Parietal lobe (tissue), 2 donors: Measurements from ENCODE around the gene SYTL1. TPM values are rescaled to one million over a fixed set of nuclear protein-coding genes. Genes with fewer than 3 reads are reported as not detected.

Experiments
- small RNA-seq: library from RNA; depleted of rRNA; stranded (forward); fragments of <200 nt; gene quantifications from one replicate; pipeline ENCODE3, GENCODE V24; 2014; ENCODE audit warnings: low replicate concordance
- total RNA-seq: library from RNA; depleted of rRNA; stranded (reverse); fragments of >200 nt; gene quantifications from one replicate; pipeline ENCODE4 v1.2.3, GENCODE V29; 2014

The SYTL1 gene
- total RNA-seq, result not detected

GRCh38 chr1:27341525-27342252 is at the start of gene SYTL1:
Gene SYTL1, plus strand, starts transcription at chr1:27342022. Its CDS starts 3,313 bp downstream, at chr1:27345335.

GRCh38 chr1:27321813-27322568 is 19.8 kb upstream of the SYTL1 start, which contains the start of gene TMEM222:
Gene TMEM222, plus strand, starts transcription at chr1:27322163. Its CDS starts 35 bp downstream, at chr1:27322198.

GRCh38 chr1:27366411-27367159 is 24.8 kb downstream of the SYTL1 start, which contains the start of gene MAP3K6:
Gene MAP3K6, minus strand, starts transcription at chr1:27366961. Its CDS starts 364 bp downstream, at chr1:27366597.

GRCh38 chr1:27374362-27375086 is 32.7 kb downstream of the SYTL1 start, which contains the start of gene FCN3:
Gene FCN3, minus strand, starts transcription at chr1:27374824. Its CDS starts 6 bp downstream, at chr1:27374818.

GRCh38 chr1:27383039-27383605 is 41.3 kb downstream of the SYTL1 start, which contains the start of gene CD164L2:
Gene CD164L2, minus strand, starts transcription at chr1:27383333. Its CDS starts 94 bp downstream, at chr1:27383239.

GRCh38 chr1:27392096-27392777 is 50.4 kb downstream of the SYTL1 start, which contains the start of gene GPR3:
Gene GPR3, plus strand, starts transcription at chr1:27392622. Its CDS starts 1,177 bp downstream, at chr1:27393799.

Small RNAs within 50 kb of the gene (small RNA-seq; reads per million reads assigned to genes)
- gene RNU6-48P, result not detected

Other genes starting within 250 kb of the SYTL1 start
- 2.2 TPM for gene SLC9A1, start 186.9 kb upstream of the SYTL1 start, total RNA-seq
- gene WDTC1, start 107.4 kb upstream of the SYTL1 start, total RNA-seq, result 31.0 TPM
- gene TMEM222, start 19.9 kb upstream of the SYTL1 start, total RNA-seq, result 23.8 TPM
- gene MAP3K6, start 24.9 kb downstream of the SYTL1 start, total RNA-seq, result 2.5 TPM
- gene FCN3, start 32.8 kb downstream of the SYTL1 start, total RNA-seq, result not detected
- gene CD164L2, start 41.3 kb downstream of the SYTL1 start, total RNA-seq, result not detected
- 0.31 TPM for gene GPR3, start 50.6 kb downstream of the SYTL1 start, total RNA-seq
- gene WASF2, start 148.1 kb downstream of the SYTL1 start, total RNA-seq, result 10.0 TPM